ENCODE data around the gene NEDD4.

The NEDD4 gene

DNA sequence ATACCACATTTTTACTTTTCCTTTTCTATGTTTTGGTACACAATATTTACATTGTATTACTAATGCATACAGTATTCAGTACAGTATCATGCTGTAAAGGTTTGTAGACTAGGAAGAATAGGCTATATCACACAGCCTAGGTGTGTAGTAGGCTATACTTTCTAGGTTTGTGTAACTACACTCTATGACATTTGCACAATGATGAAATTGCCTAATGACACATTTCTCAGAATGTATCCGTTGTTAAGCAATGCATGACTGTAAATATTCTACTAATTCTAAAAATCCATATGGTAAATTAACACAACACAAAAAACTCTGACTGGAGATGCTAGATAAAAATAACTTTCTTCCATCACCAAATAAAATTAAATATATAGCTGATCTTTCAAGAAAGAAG lies 16.2 kb downstream of the NEDD4 start:
- no peak for TF ChIP-seq TEAD4 (IDR thresholded peaks at IDR 0.05)
- TF ChIP-seq CREB1 (IDR thresholded peaks at IDR 0.05; ENCODE audit: low read depth), result no peak
- TF ChIP-seq, protein P1, sequence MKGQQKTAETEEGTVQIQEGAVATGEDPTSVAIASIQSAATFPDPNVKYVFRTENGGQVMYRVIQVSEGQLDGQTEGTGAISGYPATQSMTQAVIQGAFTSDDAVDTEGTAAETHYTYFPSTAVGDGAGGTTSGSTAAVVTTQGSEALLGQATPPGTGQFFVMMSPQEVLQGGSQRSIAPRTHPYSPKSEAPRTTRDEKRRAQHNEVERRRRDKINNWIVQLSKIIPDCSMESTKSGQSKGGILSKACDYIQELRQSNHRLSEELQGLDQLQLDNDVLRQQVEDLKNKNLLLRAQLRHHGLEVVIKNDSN (IDR thresholded peaks at IDR 0.05), result no peak
- TF ChIP-seq FOXM1 (IDR thresholded peaks at IDR 0.05; ENCODE audit: borderline replicate concordance, low read depth), result no peak
- TF ChIP-seq RAD21 (IDR thresholded peaks at IDR 0.05; ENCODE audit: low read depth), result no peak
- TF ChIP-seq CEBPB (IDR thresholded peaks at IDR 0.05), result no peak
- no peak for TF ChIP-seq EP300 (IDR thresholded peaks at IDR 0.05; ENCODE audit: borderline replicate concordance)
- TF ChIP-seq EGR1 (IDR thresholded peaks at IDR 0.05), result no peak

DNA sequence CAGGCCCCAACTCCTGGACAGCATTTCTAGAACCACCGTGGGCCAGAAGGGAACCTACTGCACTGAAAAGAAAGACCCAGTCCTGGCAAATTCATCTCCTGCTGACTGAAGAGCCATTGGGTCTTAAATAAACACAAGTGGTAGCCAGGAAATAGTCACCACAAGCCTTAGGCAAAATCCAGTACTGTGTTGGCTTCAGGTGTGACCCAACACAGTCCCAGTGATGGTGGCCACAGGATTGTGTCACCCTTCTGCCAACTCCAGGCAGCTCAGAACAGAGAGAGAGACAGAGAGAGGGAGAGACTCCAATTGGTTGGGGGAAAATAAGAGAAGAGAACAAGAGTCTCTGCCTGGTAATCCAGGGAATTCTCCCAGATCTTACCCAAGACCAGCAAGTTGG lies 23.1 kb downstream of the NEDD4 start:
- TF ChIP-seq CEBPB (IDR thresholded peaks at IDR 0.05) (no peak), EP300 (IDR thresholded peaks at IDR 0.05; ENCODE audit: borderline replicate concordance) (no peak), CREB1 (IDR thresholded peaks at IDR 0.05; ENCODE audit: low read depth) (no peak), TEAD4 (IDR thresholded peaks at IDR 0.05) (no peak), FOXM1 (IDR thresholded peaks at IDR 0.05; ENCODE audit: borderline replicate concordance, low read depth) (no peak), YY1 (IDR thresholded peaks at IDR 0.05; ENCODE audit: low read depth) (no peak), NFIC (IDR thresholded peaks at IDR 0.05) (no peak), RAD21 (IDR thresholded peaks at IDR 0.05; ENCODE audit: low read depth) (no peak), ZBTB7A (IDR thresholded peaks at IDR 0.05; ENCODE audit: low read depth) (no peak), TAF1 (IDR thresholded peaks at IDR 0.05; ENCODE audit: low read depth) (no peak), EGR1 (IDR thresholded peaks at IDR 0.05) (no peak)
- TF ChIP-seq, protein P1 (IDR thresholded peaks at IDR 0.05), result no peak
- TF ChIP-seq, protein P2, sequence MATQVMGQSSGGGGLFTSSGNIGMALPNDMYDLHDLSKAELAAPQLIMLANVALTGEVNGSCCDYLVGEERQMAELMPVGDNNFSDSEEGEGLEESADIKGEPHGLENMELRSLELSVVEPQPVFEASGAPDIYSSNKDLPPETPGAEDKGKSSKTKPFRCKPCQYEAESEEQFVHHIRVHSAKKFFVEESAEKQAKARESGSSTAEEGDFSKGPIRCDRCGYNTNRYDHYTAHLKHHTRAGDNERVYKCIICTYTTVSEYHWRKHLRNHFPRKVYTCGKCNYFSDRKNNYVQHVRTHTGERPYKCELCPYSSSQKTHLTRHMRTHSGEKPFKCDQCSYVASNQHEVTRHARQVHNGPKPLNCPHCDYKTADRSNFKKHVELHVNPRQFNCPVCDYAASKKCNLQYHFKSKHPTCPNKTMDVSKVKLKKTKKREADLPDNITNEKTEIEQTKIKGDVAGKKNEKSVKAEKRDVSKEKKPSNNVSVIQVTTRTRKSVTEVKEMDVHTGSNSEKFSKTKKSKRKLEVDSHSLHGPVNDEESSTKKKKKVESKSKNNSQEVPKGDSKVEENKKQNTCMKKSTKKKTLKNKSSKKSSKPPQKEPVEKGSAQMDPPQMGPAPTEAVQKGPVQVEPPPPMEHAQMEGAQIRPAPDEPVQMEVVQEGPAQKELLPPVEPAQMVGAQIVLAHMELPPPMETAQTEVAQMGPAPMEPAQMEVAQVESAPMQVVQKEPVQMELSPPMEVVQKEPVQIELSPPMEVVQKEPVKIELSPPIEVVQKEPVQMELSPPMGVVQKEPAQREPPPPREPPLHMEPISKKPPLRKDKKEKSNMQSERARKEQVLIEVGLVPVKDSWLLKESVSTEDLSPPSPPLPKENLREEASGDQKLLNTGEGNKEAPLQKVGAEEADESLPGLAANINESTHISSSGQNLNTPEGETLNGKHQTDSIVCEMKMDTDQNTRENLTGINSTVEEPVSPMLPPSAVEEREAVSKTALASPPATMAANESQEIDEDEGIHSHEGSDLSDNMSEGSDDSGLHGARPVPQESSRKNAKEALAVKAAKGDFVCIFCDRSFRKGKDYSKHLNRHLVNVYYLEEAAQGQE (IDR thresholded peaks at IDR 0.05; ENCODE audit: low read depth), result no peak
- TF ChIP-seq, protein P3, sequence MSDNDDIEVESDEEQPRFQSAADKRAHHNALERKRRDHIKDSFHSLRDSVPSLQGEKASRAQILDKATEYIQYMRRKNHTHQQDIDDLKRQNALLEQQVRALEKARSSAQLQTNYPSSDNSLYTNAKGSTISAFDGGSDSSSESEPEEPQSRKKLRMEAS (IDR thresholded peaks at IDR 0.05), result no peak

DNA sequence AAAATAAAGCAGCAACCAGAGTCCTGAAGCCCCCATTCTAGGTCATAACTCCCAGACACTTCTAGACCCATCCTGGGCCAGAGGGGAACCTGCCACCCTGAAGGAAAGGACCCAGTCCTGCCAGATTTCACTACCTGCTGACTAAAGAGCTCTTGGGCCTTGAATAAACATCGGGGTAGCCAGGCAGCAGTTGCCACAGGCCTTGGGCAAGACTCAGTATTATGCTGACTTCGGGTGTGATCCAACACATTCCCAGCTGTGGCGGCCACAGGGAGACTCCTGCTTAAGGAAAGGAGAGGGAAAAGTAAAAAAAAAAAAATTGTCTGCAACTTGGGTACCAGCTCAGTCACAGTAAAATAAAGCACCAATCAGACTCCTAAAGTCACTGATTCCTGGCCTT lies 23.8 kb downstream of the NEDD4 start:
- TF ChIP-seq CEBPB (IDR thresholded peaks at IDR 0.05) (no peak), ZBTB7A (IDR thresholded peaks at IDR 0.05; ENCODE audit: low read depth) (no peak), EGR1 (IDR thresholded peaks at IDR 0.05) (no peak), FOXM1 (IDR thresholded peaks at IDR 0.05; ENCODE audit: borderline replicate concordance, low read depth) (no peak), TCF12 (IDR thresholded peaks at IDR 0.05; ENCODE audit: low read depth) (no peak), TAF1 (IDR thresholded peaks at IDR 0.05; ENCODE audit: low read depth) (no peak), TEAD4 (IDR thresholded peaks at IDR 0.05) (no peak), EP300 (IDR thresholded peaks at IDR 0.05; ENCODE audit: borderline replicate concordance) (no peak), CREB1 (IDR thresholded peaks at IDR 0.05; ENCODE audit: low read depth) (no peak), YY1 (IDR thresholded peaks at IDR 0.05; ENCODE audit: low read depth) (no peak), RAD21 (IDR thresholded peaks at IDR 0.05; ENCODE audit: low read depth) (no peak), NFIC (IDR thresholded peaks at IDR 0.05) (no peak)
- TF ChIP-seq, protein P3 (IDR thresholded peaks at IDR 0.05), result no peak
- TF ChIP-seq, protein P1 (IDR thresholded peaks at IDR 0.05), result no peak
- TF ChIP-seq, protein P2 (IDR thresholded peaks at IDR 0.05; ENCODE audit: low read depth), result no peak

DNA sequence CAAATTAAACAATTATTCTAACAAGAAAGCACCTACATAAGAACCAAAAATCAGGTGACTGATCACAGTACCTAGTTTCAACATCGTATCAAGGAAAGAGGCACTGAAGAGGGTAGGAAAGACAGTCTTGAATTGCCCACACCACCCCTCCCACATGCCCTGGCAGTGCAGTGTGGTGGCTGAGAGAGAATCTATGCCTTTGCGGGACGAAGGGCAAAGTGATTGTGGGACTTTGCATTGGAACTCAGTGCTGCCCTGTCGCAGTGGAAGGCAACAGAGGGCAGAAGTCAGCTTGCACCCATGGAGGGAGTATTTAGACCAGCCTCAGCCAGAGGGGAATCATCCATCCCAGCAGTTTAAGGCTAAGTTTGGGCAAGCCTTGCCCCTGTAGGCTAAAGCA lies 24.5 kb downstream of the NEDD4 start:
- TF ChIP-seq EGR1 (IDR thresholded peaks at IDR 0.05), result no peak
- TF ChIP-seq, protein P2 (IDR thresholded peaks at IDR 0.05; ENCODE audit: low read depth), result no peak
- no peak for TF ChIP-seq TCF12 (IDR thresholded peaks at IDR 0.05; ENCODE audit: low read depth)
- TF ChIP-seq, protein P3 (IDR thresholded peaks at IDR 0.05), result no peak
- no peak for TF ChIP-seq CREB1 (IDR thresholded peaks at IDR 0.05; ENCODE audit: low read depth)
- TF ChIP-seq EP300 (IDR thresholded peaks at IDR 0.05; ENCODE audit: borderline replicate concordance), result no peak
- TF ChIP-seq CEBPB (IDR thresholded peaks at IDR 0.05), result no peak

Data from Ishikawa (cell line).